H9 (cell line): ENCODE data around the gene TRMT10C. TPM values are rescaled to one million over a fixed set of nuclear protein-coding genes. Genes with fewer than 3 reads are reported as not detected.

Experiments
- DNase-seq: peaks from one replicate; pipeline ENCODE4 v3.0.0-alpha.2; 2017
- H2AFZ ChIP-seq: one replicate; pipeline ENCODE4 v1.6.1; 2013; ENCODE audit warnings: mild to moderate bottlenecking, low read length, control low read depth, moderate library complexity
- H2AK5ac ChIP-seq: 2 replicates; pipeline ENCODE4 v1.6.1; 2013; ENCODE audit warnings: low read length, control low read depth, mixed read lengths; ENCODE audit not compliant: insufficient read length
- H2BK120ac ChIP-seq: one replicate; pipeline ENCODE4 v1.6.1; 2013; ENCODE audit warnings: low read depth, mild to moderate bottlenecking, low read length, control low read depth, inconsistent platforms; ENCODE audit not compliant: poor library complexity, severe bottlenecking
- H2BK12ac ChIP-seq: 2 replicates; pipeline ENCODE4 v1.6.1; 2013; ENCODE audit warnings: low read length, control low read depth, mixed read lengths, low read depth; ENCODE audit not compliant: insufficient read length
- H2BK15ac ChIP-seq: 2 replicates; pipeline ENCODE4 v1.6.1; 2013; ENCODE audit warnings: low read depth, low read length, control low read depth
- H2BK20ac ChIP-seq: one replicate; pipeline ENCODE4 v1.6.1; 2013; ENCODE audit warnings: low read depth, mild to moderate bottlenecking, low read length, control low read depth, inconsistent platforms; ENCODE audit not compliant: poor library complexity, severe bottlenecking
- H2BK5ac ChIP-seq: 2 replicates; pipeline ENCODE4 v1.6.1; 2013; ENCODE audit warnings: low read length, control low read depth, mixed read lengths; ENCODE audit not compliant: insufficient read length
- H3K14ac ChIP-seq: 2 replicates; pipeline ENCODE4 v1.6.1; 2013; ENCODE audit warnings: low read length, control low read depth; ENCODE audit not compliant: insufficient read depth
- H3K18ac ChIP-seq: 2 replicates; pipeline ENCODE4 v1.6.1; 2013; ENCODE audit warnings: low read depth, mild to moderate bottlenecking, mixed read lengths, low read length, control low read depth; ENCODE audit not compliant: insufficient read length
- H3K23ac ChIP-seq: 2 replicates; pipeline ENCODE4 v1.6.1; 2013; ENCODE audit warnings: low read length, control low read depth, mixed read lengths, low read depth; ENCODE audit not compliant: insufficient read length
- H3K23me2 ChIP-seq: 2 replicates; pipeline ENCODE4 v1.6.1; 2013; ENCODE audit warnings: low read depth, mild to moderate bottlenecking, mixed read lengths, low read length, control low read depth; ENCODE audit not compliant: insufficient read length, poor library complexity, severe bottlenecking
- H3K27ac ChIP-seq: 2 replicates; pipeline ENCODE4 v1.5.1; 2013; ENCODE audit warnings: low read length, control low read depth, mixed read lengths, low read depth; ENCODE audit not compliant: insufficient read length
- H3K27me3 ChIP-seq: 2 replicates; pipeline ENCODE4 v1.6.1; 2013; ENCODE audit warnings: low read length, control low read depth, inconsistent platforms; ENCODE audit not compliant: insufficient read depth
- H3K4ac ChIP-seq: 2 replicates; pipeline ENCODE4 v1.6.1; 2013; ENCODE audit warnings: low read depth, mild to moderate bottlenecking, control low read depth, inconsistent platforms, low read length, moderate library complexity
- H3K4me1 ChIP-seq: 2 replicates; pipeline ENCODE4 v1.6.1; 2013; ENCODE audit warnings: low read length, control low read depth, inconsistent platforms; ENCODE audit not compliant: insufficient read depth
- H3K4me2 ChIP-seq: 2 replicates; pipeline ENCODE4 v1.6.1; 2013; ENCODE audit warnings: low read length, control low read depth, mixed read lengths; ENCODE audit not compliant: insufficient read length, insufficient read depth
- H3K56ac ChIP-seq: 2 replicates; pipeline ENCODE4 v1.6.1; 2013; ENCODE audit warnings: low read depth, mild to moderate bottlenecking, mixed read lengths, low read length, control low read depth; ENCODE audit not compliant: insufficient read length
- H3K79me1 ChIP-seq: 2 replicates; pipeline ENCODE4 v1.6.1; 2013; ENCODE audit warnings: low read depth, mild to moderate bottlenecking, moderate library complexity, low read length, control low read depth, inconsistent platforms; ENCODE audit not compliant: insufficient read depth, poor library complexity, severe bottlenecking
- H3K79me2 ChIP-seq: 2 replicates; pipeline ENCODE4 v1.6.1; 2013; ENCODE audit warnings: low read length, control low read depth, inconsistent platforms; ENCODE audit not compliant: insufficient read depth
- H3K9ac ChIP-seq: 2 replicates; pipeline ENCODE4 v1.6.1; 2013; ENCODE audit warnings: low read length, control low read depth, mixed read lengths; ENCODE audit not compliant: insufficient read length; ENCODE audit errors: extremely low read depth
- H3K9me3 ChIP-seq: one replicate; pipeline ENCODE4 v1.6.1; 2013; ENCODE audit warnings: low read depth, low read length, inconsistent platforms; ENCODE audit not compliant: control insufficient read depth
- H3T11ph ChIP-seq: one replicate; pipeline ENCODE4 v1.6.1; 2013; ENCODE audit warnings: mild to moderate bottlenecking, low read length, control low read depth, inconsistent platforms
- H4K20me1 ChIP-seq: one replicate; pipeline ENCODE4 v1.6.1; 2013; ENCODE audit not compliant: control insufficient read depth, insufficient read length, insufficient read depth
- H4K5ac ChIP-seq: 2 replicates; pipeline ENCODE4 v1.6.1; 2013; ENCODE audit warnings: low read depth, mild to moderate bottlenecking, mixed read lengths, low read length, control low read depth; ENCODE audit not compliant: insufficient read length
- H4K8ac ChIP-seq: replicated peaks from 2 replicates; pipeline ENCODE4 v1.6.1; 2013; ENCODE audit warnings: low read length, control low read depth, mixed read lengths, low read depth; ENCODE audit not compliant: insufficient read length
- H4K91ac ChIP-seq: 2 replicates; pipeline ENCODE4 v1.6.1; 2013; ENCODE audit warnings: low read depth, mild to moderate bottlenecking, moderate library complexity, mixed read lengths, low read length, control low read depth; ENCODE audit not compliant: insufficient read length
- H3K27ac Mint-ChIP-seq, 3 experiments: 2 replicates in 2 of 3; 3 replicates in 1 of 3; pipeline ENCODE4 v1.8.0; 2020 to 2021; ENCODE audit warnings: mixed read lengths in 3 of 3, mild to moderate bottlenecking in 1 of 3, moderate library complexity in 1 of 3
- H3K27me3 Mint-ChIP-seq: 2 replicates; pipeline ENCODE4 v1.8.0; 2021; ENCODE audit warnings: low read depth, mild to moderate bottlenecking, moderate library complexity, mixed read lengths
- H3K36me3 Mint-ChIP-seq, 3 experiments: 2 replicates in 2 of 3; 3 replicates in 1 of 3; pipeline ENCODE4 v1.8.0; 2020 to 2021; ENCODE audit warnings: low read depth in 3 of 3, mixed read lengths in 3 of 3; ENCODE audit not compliant: insufficient read depth in 1 of 3
- H3K4me1 Mint-ChIP-seq, 2 experiments: 2 replicates each; pipeline ENCODE4 v1.8.0; 2020; ENCODE audit warnings: mixed read lengths in 2 of 2
- H3K4me3 Mint-ChIP-seq, 2 experiments: 2 replicates in 1 of 2; 3 replicates in 1 of 2; pipeline ENCODE4 v1.8.0; 2020 to 2021; ENCODE audit warnings: mild to moderate bottlenecking in 2 of 2, mixed read lengths in 2 of 2, moderate library complexity in 1 of 2
- H3K9me3 Mint-ChIP-seq, 2 experiments: 2 replicates in 1 of 2; 3 replicates in 1 of 2; pipeline ENCODE4 v1.8.0; 2020; ENCODE audit warnings: mild to moderate bottlenecking in 2 of 2, mixed read lengths in 2 of 2, moderate library complexity in 1 of 2
- CTCF ChIP-seq: fragments of 200-600 bp; sonication (generic); conservative IDR thresholded peaks from 3 replicates; pipeline ENCODE4 v1.8.0; 2021; ENCODE audit warnings: antibody characterized with exemption, mild to moderate bottlenecking
- WGBS: extraction: QIAGEN DNeasy Blood & Tissue Kit; methylation state at CpG from one replicate; pipeline ENCODE4 v1.1.7; 2013; ENCODE audit warnings: missing lambda C conversion rate, low lambda C conversion rate, mixed read lengths; ENCODE audit not compliant: insufficient read length; ENCODE audit errors: extremely low coverage; 5-methylcytosine and 5-hydroxymethylcytosine counted together
- total RNA-seq: library from RNA; stranded (reverse); gene quantifications from 2 replicates; pipeline ENCODE4 v1.2.1, GENCODE V29; 2021

The TRMT10C gene
- total RNA-seq, 1 experiment from 2014 or later, result 53.6 TPM

GRCh38 chr3:101571028-101571895, 9.6 kb downstream of the TRMT10C start:
- Mint-ChIP-seq H3K4me1 (peaks cover 13 to 19% of the 10 kb centered on the region in 2 experiments), H3K27ac (no peak overlapping the region), H3K27me3 (no peaks in the 10 kb centered on the region), H3K36me3 (peaks cover 6 to 12% (median 9%) of the 10 kb centered on the region in 3 experiments; a peak in 6 of 7 replicates), H3K4me3 (no peak overlapping the region; a peak in 1 of 5 replicates), H3K9me3 (no peaks in the 10 kb centered on the region)
- H2BK15ac ChIP-seq, result no peak overlapping the region
- no peak overlapping the region for H3K14ac ChIP-seq
- H3K18ac ChIP-seq, result no peak overlapping the region
- no peak overlapping the region for H3K56ac ChIP-seq
- H3K4me2 ChIP-seq, result no peak overlapping the region
- H2AFZ ChIP-seq, result no peak overlapping the region
- no peak overlapping the region for H3K23ac ChIP-seq
- H4K91ac ChIP-seq, result no peak overlapping the region
- H3K79me2 ChIP-seq, result peaks cover 9% of the 10 kb centered on the region; the same call in 1 of the 2 replicates
- H3K23me2 ChIP-seq, result no peaks in the 10 kb centered on the region
- H2BK12ac ChIP-seq, result no peak overlapping the region
- H3K9me3 ChIP-seq, result no peaks in the 10 kb centered on the region
- TF ChIP-seq CTCF, result no peak
- H3K79me1 ChIP-seq, result no peaks in the 10 kb centered on the region
- no peak overlapping the region for H4K8ac ChIP-seq
- no peak for DNase-seq
- H2BK20ac ChIP-seq, result no peak overlapping the region
- no peaks in the 10 kb centered on the region for H4K20me1 ChIP-seq
- H4K5ac ChIP-seq, result no peak overlapping the region
- H2AK5ac ChIP-seq, result no peak overlapping the region
- H3K27ac ChIP-seq, result no peak overlapping the region
- no peak overlapping the region for H3K4ac ChIP-seq
- H3K9ac ChIP-seq, result no peak overlapping the region
- no peaks in the 10 kb centered on the region for H3K4me1 ChIP-seq
- H3T11ph ChIP-seq, result no peak overlapping the region
- no peak overlapping the region for H2BK120ac ChIP-seq
- H3K27me3 ChIP-seq, result no peaks in the 10 kb centered on the region
- WGBS, result no CpG with 5 or more reads among the region's 9 CpGs
- H2BK5ac ChIP-seq, result no peak overlapping the region
